Large intestine (tissue), 3 donors: Measurements from ENCODE around the gene MIDN. TPM values are rescaled to one million over a fixed set of nuclear protein-coding genes. Genes with fewer than 3 reads are reported as not detected.

ENCODE experiments used
- DNase-seq, 2 donors: peaks; one replicate each; pipeline versions ENCODE4 v3.0.0 to v3.0.0-alpha.2; 2013
- H3K27ac ChIP-seq: one replicate; pipeline ENCODE4 v1.5.1; 2013; ENCODE audit warnings: low read length
- H3K27me3 ChIP-seq: 2 replicates; pipeline ENCODE4 v1.6.1; 2013; ENCODE audit warnings: low read length; ENCODE audit not compliant: control insufficient read depth, insufficient read depth
- H3K36me3 ChIP-seq: 2 replicates; pipeline ENCODE4 v1.6.1; 2013; ENCODE audit warnings: low read length; ENCODE audit not compliant: control insufficient read depth, insufficient read depth
- H3K4me1 ChIP-seq: one replicate; pipeline ENCODE4 v1.6.1; 2013; ENCODE audit warnings: low read length; ENCODE audit not compliant: control insufficient read depth, insufficient read depth
- H3K4me3 ChIP-seq: one replicate; pipeline ENCODE4 v1.5.1; 2013; ENCODE audit warnings: low read length
- H3K9me3 ChIP-seq: one replicate; pipeline ENCODE4 v1.6.1; 2013; ENCODE audit warnings: mild to moderate bottlenecking, low read depth, low read length, moderate library complexity; ENCODE audit not compliant: control insufficient read depth
- WGBS: methylation state at CpG from one replicate; pipeline ENCODE4 v1.1.5; 2013; ENCODE audit warnings: low lambda C conversion rate; ENCODE audit not compliant: insufficient coverage; 5-methylcytosine and 5-hydroxymethylcytosine counted together
- polyA plus RNA-seq: library from polyadenylated mRNA; unstranded; fragments of 120-200 nt; gene quantifications from one replicate; pipeline ENCODE4 v1.2.1, GENCODE V29; 2013

The MIDN gene
- polyA plus RNA-seq, 1 donor, result 110 TPM

DNA sequence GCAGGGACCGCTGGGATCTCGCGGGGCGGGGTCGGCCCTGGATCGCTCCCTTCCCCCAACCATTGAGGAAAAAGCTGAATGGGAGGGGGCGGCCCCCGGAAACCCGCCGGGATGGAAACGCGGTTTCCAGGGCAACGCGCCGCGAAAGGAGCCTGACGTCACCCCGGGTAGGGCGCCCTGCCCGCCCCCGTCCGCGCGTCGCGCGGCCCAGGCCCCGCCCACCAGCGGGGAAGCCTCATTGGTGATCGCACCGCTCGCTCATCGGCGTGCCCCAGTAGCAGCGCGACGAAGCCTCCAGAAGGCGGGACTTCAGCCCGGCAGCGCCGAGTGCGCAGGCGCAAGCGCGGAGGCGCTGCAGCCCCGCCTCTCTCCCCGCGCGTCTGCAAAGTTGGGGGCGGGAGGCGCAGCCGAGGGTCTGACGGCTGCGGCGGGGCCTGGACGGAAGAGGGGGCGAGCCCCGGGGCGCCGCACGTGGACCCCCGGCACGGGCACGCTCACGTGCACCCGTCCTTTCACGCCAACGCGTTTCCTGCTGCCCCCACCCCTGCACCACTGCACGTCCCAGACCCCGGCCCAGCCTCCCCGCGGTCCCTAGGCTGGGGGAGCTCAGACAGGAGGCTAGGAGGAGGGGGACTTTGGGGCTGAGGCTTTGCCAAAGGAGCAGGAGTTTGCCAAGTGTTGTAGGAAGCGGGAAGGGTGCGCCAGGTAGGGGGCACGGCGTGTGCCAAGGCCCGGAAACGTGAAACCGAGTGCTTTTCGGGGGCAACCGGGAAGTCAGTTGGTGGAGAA is 12.6 kb downstream of the MIDN start:
- Histone ChIP-seq H3K4me3 (peak overlapping the region; percentile 75), H3K36me3 (peaks cover 27% of the 10 kb centered on the region), H3K27ac (peak overlapping the region; percentile 100), H3K9me3 (peaks cover 6% of the 10 kb centered on the region), H3K4me1 (peaks cover 86% of the 10 kb centered on the region), H3K27me3 (no peaks in the 10 kb centered on the region)
- peak; percentile 98 to 99 for DNase-seq
- no CpG with 5 or more reads among the region's 83 CpGs for WGBS

DNA sequence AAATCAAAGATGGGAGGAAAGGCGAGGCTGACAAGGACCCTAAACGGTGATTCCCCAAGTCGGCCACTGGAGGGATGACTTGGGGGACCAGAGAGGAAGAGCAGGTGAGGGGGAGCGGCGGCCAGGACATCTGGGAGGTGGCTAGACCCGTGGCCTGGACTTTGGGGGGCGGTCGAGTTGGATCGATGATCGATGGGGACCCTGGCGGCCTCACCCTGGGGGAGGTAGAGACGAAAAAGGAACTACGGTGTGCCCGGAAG is 13.1 kb downstream of the MIDN start:
- H3K9me3 ChIP-seq, result peaks cover 6% of the 10 kb centered on the region

DNA sequence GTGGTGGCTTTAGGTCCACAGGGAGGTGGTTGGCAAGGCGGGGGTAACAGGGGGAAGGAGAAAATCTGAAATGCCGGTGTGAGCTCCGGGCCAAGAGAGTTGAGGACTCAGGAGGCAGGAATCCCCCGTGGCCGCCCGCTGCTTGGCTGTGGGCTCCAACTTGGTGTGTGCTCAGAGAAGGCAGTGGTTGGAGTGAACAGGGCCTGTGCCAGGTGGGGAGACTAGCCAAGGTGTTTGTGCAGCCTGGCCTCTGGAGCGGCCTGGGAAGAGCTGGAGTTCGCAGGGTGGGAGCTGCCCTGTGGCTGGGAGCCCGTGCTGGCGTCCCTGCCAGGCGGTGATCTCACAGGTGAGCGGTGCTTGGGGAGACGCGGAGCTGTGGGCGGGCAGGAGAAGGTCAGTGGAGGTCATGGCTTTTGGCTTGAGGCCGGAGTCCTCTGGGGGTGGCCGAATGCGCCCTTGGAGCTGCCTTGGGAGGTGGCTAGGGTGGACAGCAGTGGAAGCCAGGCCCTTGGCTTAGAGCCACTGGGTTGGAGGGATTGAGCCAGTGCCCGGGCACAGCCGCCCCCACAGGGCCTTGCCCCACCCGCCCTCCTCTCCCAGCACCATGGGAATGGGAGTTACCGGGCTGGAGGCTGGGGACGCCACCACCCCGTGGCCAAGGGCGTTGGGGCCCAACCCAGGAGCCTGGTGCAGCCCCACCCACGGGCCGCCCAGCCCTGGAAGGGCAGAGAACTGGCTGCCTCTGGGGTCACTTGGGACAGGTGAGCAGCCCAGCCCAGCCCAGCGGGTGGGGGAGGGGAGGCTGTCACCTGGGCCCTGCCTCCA is 13.6 kb downstream of the MIDN start:
- DNase-seq, result peak; percentile 93 to 97
- Histone ChIP-seq H3K27ac (peak overlapping the region; percentile 100), H3K27me3 (no peaks in the 10 kb centered on the region), H3K9me3 (peaks cover 6% of the 10 kb centered on the region), H3K36me3 (peaks cover 18% of the 10 kb centered on the region), H3K4me1 (peaks cover 84% of the 10 kb centered on the region), H3K4me3 (peak overlapping the region; percentile 75)
- WGBS, result no CpG with 5 or more reads among the region's 28 CpGs

More for the DNA sequence above, 13.1 kb downstream of the MIDN start:
- H3K27ac ChIP-seq, result peak overlapping the region; percentile 100
- peak in 1 of 2 donors; percentile 56 for DNase-seq
- H3K4me3 ChIP-seq, result peak overlapping the region; percentile 75
- no peaks in the 10 kb centered on the region for H3K27me3 ChIP-seq
- H3K36me3 ChIP-seq, result peaks cover 24% of the 10 kb centered on the region
- WGBS, result 0% methylated on average over 1 of the region's 14 CpGs
- H3K4me1 ChIP-seq, result peaks cover 88% of the 10 kb centered on the region

DNA sequence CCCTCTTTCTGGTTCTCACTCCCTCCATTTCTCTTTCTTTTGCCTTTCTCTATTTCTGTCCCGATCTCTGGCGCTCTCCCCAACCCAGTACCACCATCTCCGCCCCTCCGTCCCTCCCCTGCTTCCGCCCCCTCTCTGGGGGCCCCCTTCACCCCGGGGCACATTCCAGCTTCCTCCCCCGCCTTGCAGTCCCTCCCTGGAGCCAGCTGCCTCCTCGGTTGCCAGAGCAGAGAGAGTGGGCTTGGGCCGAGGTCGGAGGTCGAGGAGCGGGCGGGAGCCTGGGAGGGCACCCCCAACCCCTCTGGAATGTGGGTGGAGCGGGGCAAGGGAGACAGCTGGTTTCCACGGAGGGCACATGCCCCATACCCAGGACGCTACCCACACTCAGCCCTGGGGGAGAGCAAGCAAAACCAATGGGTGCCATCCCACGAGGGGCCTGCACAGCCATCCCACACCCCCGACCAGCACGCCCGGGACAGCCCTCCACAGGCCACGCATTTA is 14.3 kb downstream of the MIDN start:
- peaks cover 84% of the 10 kb centered on the region for H3K4me1 ChIP-seq
- no peak for DNase-seq
- H3K9me3 ChIP-seq, result peaks cover 3% of the 10 kb centered on the region
- peaks cover 12% of the 10 kb centered on the region for H3K36me3 ChIP-seq
- no CpG with 5 or more reads among the region's 21 CpGs for WGBS
- peak overlapping the region; percentile 75 for H3K4me3 ChIP-seq
- H3K27me3 ChIP-seq, result no peaks in the 10 kb centered on the region
- peak overlapping the region; percentile 100 for H3K27ac ChIP-seq

DNA sequence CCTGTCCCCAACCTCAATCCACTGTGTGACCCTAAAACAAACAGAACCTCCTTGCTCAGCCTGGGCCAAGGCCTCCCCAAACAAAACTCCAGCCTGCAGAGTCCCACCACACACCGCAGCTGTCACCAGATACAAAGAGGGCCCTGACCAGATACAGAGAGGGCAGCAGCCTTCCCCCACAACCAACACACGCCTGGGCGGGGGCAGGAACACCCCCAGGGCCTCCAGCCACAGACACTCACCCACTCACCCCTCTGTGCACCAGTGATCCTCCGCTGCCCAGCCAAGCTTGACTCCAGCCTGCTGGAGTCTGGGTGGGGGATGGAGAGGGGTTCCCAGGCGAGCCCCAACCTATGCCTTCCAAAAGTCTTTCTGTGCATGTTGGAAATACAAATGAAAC is 14.8 kb downstream of the MIDN start:
- Histone ChIP-seq H3K27ac (peak overlapping the region; percentile 100), H3K4me1 (peaks cover 84% of the 10 kb centered on the region), H3K36me3 (peaks cover 6% of the 10 kb centered on the region), H3K27me3 (no peaks in the 10 kb centered on the region), H3K4me3 (peak overlapping the region; percentile 75), H3K9me3 (peaks cover 4% of the 10 kb centered on the region)
- no peak for DNase-seq
- no CpG with 5 or more reads among the region's 5 CpGs for WGBS

DNA sequence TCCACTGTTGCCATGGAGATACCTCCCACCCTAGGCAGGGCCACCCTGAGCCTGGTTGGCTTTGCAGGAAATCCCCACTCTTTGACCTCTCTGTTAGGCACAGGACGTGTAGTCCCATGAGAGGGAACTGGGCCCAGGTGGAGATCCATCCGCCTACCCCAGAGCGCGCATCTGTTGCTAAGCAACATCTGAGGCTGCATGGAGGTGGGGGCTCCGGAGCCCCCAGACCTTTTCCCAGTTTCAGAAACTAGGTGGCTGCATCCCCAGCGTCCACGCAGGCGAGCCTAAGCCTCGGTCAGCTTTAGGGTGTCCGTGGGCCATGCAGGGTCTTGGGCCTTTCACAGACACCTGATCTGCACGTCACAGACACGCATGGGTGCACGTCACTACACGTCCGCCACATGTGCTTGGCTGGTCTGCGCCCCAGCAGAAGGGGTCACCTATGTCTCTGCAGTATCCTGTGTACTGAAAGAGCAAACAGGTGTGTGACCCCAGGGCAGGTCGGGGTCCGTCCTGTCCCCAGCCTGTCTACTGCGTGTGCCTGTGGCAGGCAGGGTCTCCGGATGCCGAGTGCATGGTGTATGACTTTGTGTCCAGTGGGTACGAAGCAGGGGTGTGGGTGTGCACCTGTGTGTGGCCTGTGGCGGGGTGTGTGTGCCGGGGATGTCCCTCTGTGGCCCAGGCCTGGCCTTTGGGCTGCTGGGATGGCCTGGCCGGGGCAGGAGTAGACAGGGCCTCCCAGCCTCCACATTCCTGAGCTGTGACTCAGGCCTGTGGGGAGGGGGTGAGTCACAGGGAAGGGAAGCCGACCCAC is 16.6 kb downstream of the MIDN start:
- H3K27ac ChIP-seq, result peak overlapping the region; percentile 96
- DNase-seq, result peak; percentile 82 to 89
- no peak overlapping the region for H3K4me3 ChIP-seq
- H3K36me3 ChIP-seq, result no peaks in the 10 kb centered on the region
- H3K4me1 ChIP-seq, result peaks cover 72% of the 10 kb centered on the region
- no CpG with 5 or more reads among the region's 26 CpGs for WGBS
- peaks cover 6% of the 10 kb centered on the region for H3K9me3 ChIP-seq
- no peaks in the 10 kb centered on the region for H3K27me3 ChIP-seq

DNA sequence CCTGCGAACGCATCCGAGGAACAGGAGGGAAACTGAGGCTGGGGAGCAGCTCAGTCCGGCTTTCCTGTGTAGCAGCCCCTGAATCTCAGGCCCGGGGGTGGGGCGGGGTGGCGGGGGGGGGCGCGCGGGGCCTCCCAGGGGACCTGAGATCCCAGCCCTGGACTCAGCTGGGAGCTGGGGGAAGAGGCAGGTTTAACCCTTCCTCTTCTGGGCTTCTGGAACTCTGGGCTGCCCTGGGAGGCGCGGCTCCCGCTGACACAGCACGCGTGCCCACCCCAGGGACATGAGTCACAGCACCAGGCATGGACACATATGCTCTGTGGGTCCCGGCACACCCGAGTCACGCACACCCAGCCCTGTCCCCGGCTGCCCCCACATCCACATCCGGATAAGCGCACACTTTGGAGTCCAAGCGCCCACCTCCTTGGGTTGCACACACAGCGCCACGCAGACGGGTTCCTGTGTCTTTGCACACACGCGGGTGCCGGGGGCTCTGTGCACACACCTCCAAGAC is 17.3 kb downstream of the MIDN start:
- H3K27ac ChIP-seq, result peak overlapping the region; percentile 96
- H3K4me3 ChIP-seq, result peak overlapping the region; percentile 46
- peaks cover 6% of the 10 kb centered on the region for H3K9me3 ChIP-seq
- peaks cover 3% of the 10 kb centered on the region for H3K36me3 ChIP-seq
- WGBS, result no CpG with 5 or more reads among the region's 28 CpGs
- H3K27me3 ChIP-seq, result no peaks in the 10 kb centered on the region
- H3K4me1 ChIP-seq, result peaks cover 69% of the 10 kb centered on the region
- DNase-seq, result peak; percentile 69 to 79

DNA sequence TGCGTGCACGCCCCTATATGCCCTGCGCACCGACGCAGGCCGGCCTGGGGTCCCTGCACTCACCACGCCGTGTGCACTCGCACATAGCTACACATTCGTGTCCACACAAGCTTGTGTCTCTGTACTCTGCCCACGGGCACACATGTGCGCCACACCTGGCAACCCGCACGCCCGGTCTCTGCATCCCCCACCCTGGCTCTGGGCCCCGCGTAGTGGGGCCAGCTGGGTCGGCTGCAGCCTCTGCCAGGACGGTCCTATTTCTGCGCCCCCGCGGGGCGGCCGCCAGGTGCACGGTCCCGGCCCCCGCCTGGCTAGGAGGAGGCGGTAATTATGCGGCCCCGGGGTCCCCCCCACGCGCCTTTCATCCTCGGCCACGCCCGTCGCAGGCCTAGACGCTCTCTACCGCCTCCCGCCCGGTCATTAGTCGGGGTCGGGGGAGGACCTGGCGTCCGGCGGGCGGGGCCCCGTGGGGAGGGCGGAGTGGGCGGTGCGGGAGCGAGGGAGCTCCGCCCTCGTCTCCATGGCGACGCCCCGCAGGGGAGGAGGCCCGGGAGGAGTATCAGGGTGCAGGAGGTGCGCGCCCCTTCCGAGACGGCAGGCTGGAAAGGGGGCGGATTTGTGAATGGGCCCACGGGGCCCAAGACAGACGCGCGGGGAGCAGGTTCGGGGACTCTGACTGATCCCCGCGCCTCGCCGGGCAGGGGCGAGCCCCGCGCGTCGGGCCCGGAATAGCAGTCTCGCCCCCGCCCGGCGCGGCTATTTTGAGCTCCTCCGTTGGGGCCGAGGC is 17.9 kb downstream of the MIDN start:
- peak; percentile 92 to 97 for DNase-seq
- H3K4me3 ChIP-seq, result peak overlapping the region; percentile 46
- peak overlapping the region; percentile 96 for H3K27ac ChIP-seq
- peaks cover 73% of the 10 kb centered on the region for H3K4me1 ChIP-seq
- H3K27me3 ChIP-seq, result no peaks in the 10 kb centered on the region
- peaks cover 9% of the 10 kb centered on the region for H3K36me3 ChIP-seq
- no CpG with 5 or more reads among the region's 84 CpGs for WGBS
- peaks cover 6% of the 10 kb centered on the region for H3K9me3 ChIP-seq

DNA sequence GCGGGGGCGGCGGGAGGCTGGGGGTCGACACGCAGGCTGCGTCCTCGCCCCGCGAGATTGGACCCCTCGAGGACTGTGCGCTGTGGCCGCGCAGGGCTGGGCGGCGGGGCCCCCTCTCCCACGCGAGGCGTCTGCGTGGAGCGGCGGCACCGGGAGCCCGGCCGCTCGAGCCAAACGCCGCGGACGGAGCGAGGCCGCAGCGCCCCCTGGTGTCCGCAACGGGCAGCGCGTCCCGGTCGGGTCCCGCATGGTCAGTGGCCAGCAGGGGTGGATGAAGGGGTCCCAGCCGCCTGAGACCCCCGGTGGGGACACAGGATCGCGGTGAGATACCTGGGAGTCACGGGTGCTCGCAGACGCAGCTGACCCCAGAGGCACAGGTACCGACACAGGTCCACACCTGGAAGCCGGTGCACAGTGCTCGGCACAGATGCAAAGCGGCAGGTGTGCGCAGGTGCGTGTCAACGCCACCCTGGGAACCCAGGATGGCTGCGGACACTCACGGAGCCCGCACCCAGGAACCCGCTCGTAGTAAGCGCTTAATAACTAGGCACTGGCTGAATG is 18.6 kb downstream of the MIDN start:
- peaks cover 16% of the 10 kb centered on the region for H3K36me3 ChIP-seq
- H3K9me3 ChIP-seq, result peaks cover 7% of the 10 kb centered on the region
- peak in 1 of 2 donors; percentile 53 for DNase-seq
- H3K4me3 ChIP-seq, result peak overlapping the region; percentile 46
- H3K27me3 ChIP-seq, result no peaks in the 10 kb centered on the region
- WGBS, result no CpG with 5 or more reads among the region's 59 CpGs
- peak overlapping the region; percentile 96 for H3K27ac ChIP-seq
- peaks cover 72% of the 10 kb centered on the region for H3K4me1 ChIP-seq
